Activated naive CD4-positive, alpha-beta T cell treated with anti-CD3 and anti-CD28 coated beads, Interleukin-2, amount 10 ng/mL, durations not matched to agents 7 days and 5 days (primary cell): Measurements from ENCODE around the gene PRR9.
A peak's percentile ranks its signal among the peaks of the same experiment; 100 is the strongest.
"Not testable (repeated sequence)": the region's sequence is repeated elsewhere in the genome, so short reads cannot be mapped to it uniquely, and the experiment has no call there.

Source experiments
- CTCF ChIA-PET: fragments of 350-600 bp; sonication (Branson Sonifier 250); formaldehyde crosslinking; loops from one replicate; lab custom pipeline; 2021; ENCODE audit warnings: antibody characterized with exemption; lab: Charles Lee
- DNase-seq: peaks from one replicate; pipeline ENCODE4 v3.0.0-alpha.2; 2020
- H3K27ac Mint-ChIP-seq: one replicate; pipeline ENCODE4 v1.8.0; 2021; ENCODE audit warnings: mild to moderate bottlenecking, moderate library complexity, mixed read lengths
- H3K27me3 Mint-ChIP-seq: one replicate; pipeline ENCODE4 v1.8.0; 2021; ENCODE audit warnings: mild to moderate bottlenecking, mixed read lengths
- H3K36me3 Mint-ChIP-seq: one replicate; pipeline ENCODE4 v1.8.0; 2021; ENCODE audit warnings: mixed read lengths
- H3K4me1 Mint-ChIP-seq: one replicate; pipeline ENCODE4 v1.8.0; 2021; ENCODE audit warnings: mixed read lengths
- H3K4me3 Mint-ChIP-seq: one replicate; pipeline ENCODE4 v1.8.0; 2021; ENCODE audit warnings: mild to moderate bottlenecking, moderate library complexity, mixed read lengths
- H3K9me3 Mint-ChIP-seq: one replicate; pipeline ENCODE4 v1.8.0; 2021; ENCODE audit warnings: mixed read lengths

Gene PRR9

DNA sequence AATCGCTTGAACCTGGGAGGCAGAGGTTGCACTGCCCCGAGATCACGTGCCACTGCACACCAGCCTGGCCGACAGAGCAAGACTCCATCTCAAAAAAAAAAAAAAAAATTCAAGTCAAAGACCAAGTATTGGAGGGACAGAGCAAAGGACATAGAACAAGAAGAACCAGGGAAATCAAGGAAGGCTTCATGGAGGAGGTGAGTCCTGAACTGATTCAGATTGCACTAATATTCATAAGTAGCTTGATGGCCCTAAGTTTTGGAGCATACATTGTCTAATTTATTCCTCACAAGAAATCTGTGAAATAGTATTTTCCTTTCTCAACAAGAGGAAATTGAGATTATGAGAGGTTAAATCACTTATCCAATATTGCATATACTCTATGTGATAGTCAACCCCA is 3.9 kb upstream of the PRR9 start:
- Mint-ChIP-seq H3K9me3 (no peaks in the 10 kb centered on the region), H3K4me3 (no peak overlapping the region), H3K27me3 (peaks cover 31% of the 10 kb centered on the region), H3K36me3 (no peaks in the 10 kb centered on the region), H3K4me1 (peaks cover 2% of the 10 kb centered on the region), H3K27ac (no peak overlapping the region)
- CTCF ChIA-PET, result no interaction called here
- no peak for DNase-seq

GRCh38 chr1:153217744-153218416 is 496 bp downstream of the PRR9 start:
- Mint-ChIP-seq H3K27me3 (peaks cover 24% of the 10 kb centered on the region), H3K36me3 (no peaks in the 10 kb centered on the region), H3K27ac (no peak overlapping the region), H3K4me3 (no peak overlapping the region), H3K9me3 (no peaks in the 10 kb centered on the region), H3K4me1 (peaks cover 2% of the 10 kb centered on the region)
- no peak for DNase-seq
- CTCF ChIA-PET, result interaction anchor here (4.5 kb wide), 1 partner anchor 11 kb away, joined by 16 read pairs; no protein-coding TSS in a partner anchor

DNA sequence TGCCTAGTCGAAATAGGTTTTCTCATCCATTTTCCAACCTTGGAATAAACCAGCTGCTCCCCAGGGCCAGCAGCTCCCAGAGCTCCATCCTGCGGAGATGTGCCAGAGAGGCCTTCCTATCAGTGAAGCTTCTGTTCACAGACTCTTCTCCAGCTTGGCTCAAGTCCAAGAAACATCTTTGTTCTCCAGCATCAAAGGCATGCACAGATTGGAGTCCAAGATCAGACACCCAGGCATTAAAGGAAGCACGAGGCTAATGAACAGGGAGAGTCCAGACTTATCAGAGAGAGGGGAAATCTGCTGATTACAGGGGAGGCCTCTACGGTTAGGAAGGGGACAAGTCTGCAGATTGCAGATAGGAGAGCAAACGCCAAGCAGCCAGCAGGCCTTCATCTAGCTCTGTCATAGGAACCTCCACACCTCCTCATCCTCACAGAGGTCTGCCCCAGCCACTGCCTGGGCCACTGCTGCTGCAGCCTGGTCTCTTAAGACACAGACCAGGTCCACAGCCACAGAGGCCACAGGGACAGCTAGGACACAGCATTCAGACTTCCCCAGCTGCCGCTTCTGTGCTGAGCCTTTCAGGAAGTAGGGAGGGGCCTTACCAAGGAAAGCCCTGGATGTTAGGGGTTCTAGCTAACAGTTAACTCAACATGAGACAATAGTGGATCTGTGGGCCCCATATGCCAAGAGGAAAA is 3.4 kb downstream of the PRR9 start:
- DNase-seq, result no peak
- H3K4me1 Mint-ChIP-seq, result peaks cover 2% of the 10 kb centered on the region
- H3K27ac Mint-ChIP-seq, result no peak overlapping the region
- H3K27me3 Mint-ChIP-seq, result peaks cover 21% of the 10 kb centered on the region
- H3K9me3 Mint-ChIP-seq, result no peaks in the 10 kb centered on the region
- no peak overlapping the region for H3K4me3 Mint-ChIP-seq
- CTCF ChIA-PET, result interaction anchor here (0.9 to 4.5 kb wide), 5 partner anchors 8 to 567 kb away, joined by 3 to 16 read pairs (median 3); no protein-coding TSS in a partner anchor
- no peaks in the 10 kb centered on the region for H3K36me3 Mint-ChIP-seq

GRCh38 chr1:153223040-153223891 is 5.9 kb downstream of the PRR9 start:
- H3K27ac Mint-ChIP-seq, H3K4me1 Mint-ChIP-seq, H3K36me3 Mint-ChIP-seq, H3K4me3 Mint-ChIP-seq, H3K9me3 Mint-ChIP-seq: not testable (repeated sequence)
- peak; percentile 68 for DNase-seq
- peaks cover 13% of the 10 kb centered on the region for H3K27me3 Mint-ChIP-seq
- CTCF ChIA-PET, result interaction anchor here (1.4 to 2.8 kb wide), 2 partner anchors 10 to 353 kb away, joined by 3 to 10 read pairs; no protein-coding TSS in a partner anchor

GRCh38 chr1:153227810-153228209 is 10.4 kb downstream of the PRR9 start:
- no peak for DNase-seq
- Mint-ChIP-seq H3K4me3 (no peak overlapping the region), H3K36me3 (no peaks in the 10 kb centered on the region), H3K9me3 (no peaks in the 10 kb centered on the region), H3K4me1 (no peaks in the 10 kb centered on the region), H3K27me3 (peaks cover 19% of the 10 kb centered on the region), H3K27ac (no peak overlapping the region)
- CTCF ChIA-PET, result interaction anchor here (1.2 to 3.0 kb wide), 3 partner anchors 8 to 574 kb away, joined by 4 to 16 read pairs (median 14); partner anchors contain the start of gene PRR9

DNA sequence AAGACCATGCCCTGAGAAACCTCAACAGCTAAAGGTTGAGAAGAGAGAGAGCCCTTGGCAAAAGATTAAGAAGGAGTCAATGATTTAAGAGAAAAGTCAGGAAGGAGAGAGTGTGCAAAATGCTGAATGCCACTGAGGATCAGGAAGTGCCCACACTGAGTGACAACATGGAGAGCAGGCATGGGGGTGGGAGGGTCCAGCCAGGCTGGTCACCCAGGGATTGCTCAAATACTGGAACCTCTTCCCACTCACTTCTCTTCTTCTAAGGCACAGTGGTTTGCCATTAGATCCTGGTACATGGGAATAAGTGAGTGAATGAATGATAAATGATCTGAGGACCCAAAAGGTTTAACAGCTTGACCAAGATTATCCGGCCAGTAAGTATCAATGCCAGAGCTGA is 11.1 kb downstream of the PRR9 start:
- Mint-ChIP-seq H3K4me1 (no peaks in the 10 kb centered on the region), H3K27ac (no peak overlapping the region), H3K9me3 (no peaks in the 10 kb centered on the region), H3K27me3 (peaks cover 15% of the 10 kb centered on the region), H3K4me3 (no peak overlapping the region), H3K36me3 (no peaks in the 10 kb centered on the region)
- CTCF ChIA-PET, result interaction anchor here (0.6 to 3.0 kb wide), 4 partner anchors 9 to 487 kb away, joined by 3 to 16 read pairs (median 9); partner anchors contain the start of gene PRR9
- DNase-seq, result no peak

DNA sequence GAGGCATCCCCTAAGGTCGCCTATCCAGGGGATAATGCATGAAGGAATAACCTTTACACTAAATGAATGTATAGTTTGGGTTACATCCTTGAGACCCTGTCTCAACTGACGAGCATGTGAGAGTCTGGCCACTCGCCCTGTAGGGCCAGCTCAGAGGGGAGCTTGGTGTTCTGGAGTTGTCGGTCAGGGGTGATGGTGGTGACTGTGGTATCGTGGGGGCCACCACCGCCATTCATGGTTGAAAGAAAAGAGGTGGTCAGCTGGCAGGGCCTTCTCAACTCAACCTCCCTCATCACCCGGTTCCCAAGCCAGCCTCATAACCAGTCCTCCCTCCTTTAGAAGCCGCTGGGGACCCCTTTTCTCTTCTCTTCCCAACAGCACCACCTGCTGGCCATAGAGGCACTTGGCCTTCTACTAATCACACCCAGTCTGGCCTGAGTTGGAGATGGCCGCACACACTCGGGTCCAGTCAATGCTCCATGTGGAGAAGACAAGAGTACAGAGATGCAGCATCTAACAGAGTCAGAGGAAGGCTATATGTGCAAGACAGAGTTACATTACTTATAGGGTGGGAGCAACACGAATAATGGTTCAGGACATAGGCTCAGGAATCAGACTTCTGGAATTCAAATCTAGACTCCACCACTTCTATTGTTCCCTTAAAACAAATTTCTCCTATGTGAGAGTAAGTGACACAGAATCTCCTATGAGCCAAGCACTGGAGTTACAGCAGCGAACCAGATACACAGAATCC is 11.9 kb downstream of the PRR9 start:
- H3K9me3 Mint-ChIP-seq, H3K4me1 Mint-ChIP-seq, H3K4me3 Mint-ChIP-seq, H3K36me3 Mint-ChIP-seq, H3K27me3 Mint-ChIP-seq, H3K27ac Mint-ChIP-seq: not testable (repeated sequence)
- peak; percentile 39 for DNase-seq
- CTCF ChIA-PET, result interaction anchor here (1.7 to 3.0 kb wide), 3 partner anchors 10 to 36 kb away, joined by 4 to 16 read pairs (median 14); partner anchors contain the start of gene PRR9

DNA sequence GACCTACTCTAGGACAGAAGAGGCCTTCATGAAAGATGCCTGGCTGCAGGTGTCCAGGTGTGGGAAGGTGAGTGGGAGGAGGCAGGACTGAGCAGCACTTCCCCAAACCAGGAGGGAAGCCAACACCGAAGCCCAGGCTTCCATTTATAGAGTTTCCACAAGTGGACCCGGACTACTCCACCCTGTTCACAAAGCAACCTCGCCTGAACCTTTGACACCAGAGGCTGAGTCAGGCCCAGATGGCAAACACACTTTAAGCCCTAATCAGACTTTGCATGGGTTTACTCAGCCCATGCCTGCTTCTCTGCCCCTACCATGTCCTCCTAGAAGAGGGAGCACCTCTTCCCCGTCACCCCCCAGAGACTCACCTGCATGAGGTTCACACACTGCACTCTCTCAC is 14.0 kb downstream of the PRR9 start:
- H3K4me1 Mint-ChIP-seq, result no peaks in the 10 kb centered on the region
- H3K27ac Mint-ChIP-seq, result no peak overlapping the region
- H3K4me3 Mint-ChIP-seq, result no peak overlapping the region
- CTCF ChIA-PET, result interaction anchor here (1.4 kb wide), 1 partner anchor 22 kb away, joined by 3 read pairs; no protein-coding TSS in a partner anchor
- DNase-seq, result no peak
- no peaks in the 10 kb centered on the region for H3K9me3 Mint-ChIP-seq
- H3K36me3 Mint-ChIP-seq, result no peaks in the 10 kb centered on the region
- H3K27me3 Mint-ChIP-seq, result peaks cover 10% of the 10 kb centered on the region

DNA sequence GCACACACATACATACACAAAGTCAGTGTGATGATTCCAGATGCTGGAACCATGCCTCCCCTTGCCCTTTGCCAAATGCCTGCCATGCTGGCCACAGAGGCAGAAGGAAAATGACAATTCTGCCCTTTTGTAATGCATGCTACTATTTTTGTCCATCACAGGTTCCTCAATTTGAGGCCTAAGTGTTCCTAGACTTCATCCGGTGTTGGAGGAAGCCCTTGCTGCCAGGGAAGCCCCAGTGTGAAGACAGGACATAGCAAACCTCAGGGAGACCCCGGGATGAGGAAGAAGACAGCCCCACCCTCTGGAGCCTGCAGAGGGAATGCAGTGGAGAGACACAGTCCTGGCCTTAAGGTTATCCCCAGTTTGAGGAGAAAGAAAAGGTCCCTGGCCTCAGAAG is 14.4 kb downstream of the PRR9 start:
- CTCF ChIA-PET, result no interaction called here
- no peak overlapping the region for H3K27ac Mint-ChIP-seq
- no peak for DNase-seq
- H3K4me1 Mint-ChIP-seq, result no peaks in the 10 kb centered on the region
- no peak overlapping the region for H3K4me3 Mint-ChIP-seq
- no peaks in the 10 kb centered on the region for H3K36me3 Mint-ChIP-seq
- no peaks in the 10 kb centered on the region for H3K9me3 Mint-ChIP-seq
- peaks cover 10% of the 10 kb centered on the region for H3K27me3 Mint-ChIP-seq

DNA sequence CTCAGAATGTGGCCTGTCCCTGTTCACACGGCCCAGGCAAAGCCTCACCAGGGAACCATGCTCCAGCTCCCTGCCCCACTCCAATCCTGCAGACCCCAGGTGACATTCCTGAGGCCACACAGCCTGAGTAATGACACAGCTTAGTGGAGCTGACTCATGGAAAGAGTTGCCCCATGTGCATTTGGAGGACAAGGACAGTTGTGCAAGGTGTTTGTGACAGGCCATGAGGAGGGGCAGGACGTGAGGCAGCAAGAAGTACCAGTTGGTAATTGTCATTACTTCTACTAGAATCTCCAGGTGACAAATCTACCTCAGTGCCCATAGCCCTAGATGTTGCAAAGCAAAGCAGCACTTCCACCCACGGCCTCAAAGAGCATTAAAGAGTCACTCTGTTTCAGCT is 15.2 kb downstream of the PRR9 start:
- CTCF ChIA-PET, result interaction anchor here (0.8 to 2.2 kb wide), 2 partner anchors 9 to 12 kb away, joined by 3 to 10 read pairs; no protein-coding TSS in a partner anchor
- Mint-ChIP-seq H3K4me1 (no peaks in the 10 kb centered on the region), H3K4me3 (no peak overlapping the region), H3K27me3 (peaks cover 10% of the 10 kb centered on the region), H3K27ac (no peak overlapping the region), H3K36me3 (no peaks in the 10 kb centered on the region), H3K9me3 (no peaks in the 10 kb centered on the region)
- no peak for DNase-seq

DNA sequence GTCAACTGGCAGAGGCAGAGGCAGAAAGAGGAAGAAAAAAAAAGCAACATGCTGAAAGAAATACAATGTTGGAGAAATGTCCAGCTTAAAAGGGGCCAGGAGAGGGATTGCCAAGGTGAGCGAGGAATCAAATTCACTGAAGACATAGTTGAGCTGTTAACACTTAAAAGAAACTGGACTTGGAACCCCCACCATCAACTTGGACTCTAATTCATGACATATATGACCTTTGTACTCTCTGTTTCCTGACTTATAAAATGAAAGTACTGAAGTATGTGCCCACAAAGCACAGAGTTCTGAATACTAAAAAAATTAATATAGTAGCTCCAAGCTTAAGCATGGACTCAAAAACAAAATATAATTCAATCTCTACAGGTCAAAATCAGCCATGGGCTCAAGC is 16.1 kb downstream of the PRR9 start:
- H3K4me1 Mint-ChIP-seq, result no peaks in the 10 kb centered on the region
- no peak overlapping the region for H3K27ac Mint-ChIP-seq

DNA sequence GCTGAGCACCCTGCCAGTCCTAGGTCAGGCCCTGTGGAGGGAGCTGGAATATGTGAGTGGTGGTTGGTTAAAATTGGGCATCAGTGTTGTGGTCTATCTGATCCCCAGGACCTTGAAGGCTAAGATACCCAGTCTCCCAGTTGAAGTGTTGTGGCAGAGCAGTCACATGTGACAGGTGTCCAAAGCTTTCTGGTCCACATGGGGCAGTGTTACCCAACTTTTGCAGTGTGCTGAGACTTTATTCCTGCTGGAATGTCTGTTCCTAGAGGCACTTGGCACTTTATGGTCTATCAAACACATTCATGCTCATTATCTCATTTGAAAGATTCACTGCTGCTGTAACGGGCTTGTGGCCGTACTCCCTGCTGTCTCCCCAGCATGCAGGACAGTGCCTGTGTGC is 21.1 kb downstream of the PRR9 start:
- Mint-ChIP-seq H3K4me3 (no peak overlapping the region), H3K27me3 (peaks cover 13% of the 10 kb centered on the region), H3K36me3 (no peaks in the 10 kb centered on the region), H3K27ac (no peak overlapping the region), H3K4me1 (no peaks in the 10 kb centered on the region), H3K9me3 (no peaks in the 10 kb centered on the region)
- no peak for DNase-seq
- CTCF ChIA-PET, result interaction anchor here (1.0 to 3.9 kb wide), 2 partner anchors 9 to 69 kb away, joined by 3 to 14 read pairs; no protein-coding TSS in a partner anchor

More for the DNA sequence above, 16.1 kb downstream of the PRR9 start:
- DNase-seq, result no peak
- CTCF ChIA-PET, result interaction anchor here (0.8 to 2.2 kb wide), 3 partner anchors 10 to 415 kb away, joined by 3 to 10 read pairs (median 3); no protein-coding TSS in a partner anchor
- H3K4me3 Mint-ChIP-seq, result no peak overlapping the region
- H3K36me3 Mint-ChIP-seq, result no peaks in the 10 kb centered on the region
- H3K27me3 Mint-ChIP-seq, result peaks cover 13% of the 10 kb centered on the region
- H3K9me3 Mint-ChIP-seq, result no peaks in the 10 kb centered on the region

DNA sequence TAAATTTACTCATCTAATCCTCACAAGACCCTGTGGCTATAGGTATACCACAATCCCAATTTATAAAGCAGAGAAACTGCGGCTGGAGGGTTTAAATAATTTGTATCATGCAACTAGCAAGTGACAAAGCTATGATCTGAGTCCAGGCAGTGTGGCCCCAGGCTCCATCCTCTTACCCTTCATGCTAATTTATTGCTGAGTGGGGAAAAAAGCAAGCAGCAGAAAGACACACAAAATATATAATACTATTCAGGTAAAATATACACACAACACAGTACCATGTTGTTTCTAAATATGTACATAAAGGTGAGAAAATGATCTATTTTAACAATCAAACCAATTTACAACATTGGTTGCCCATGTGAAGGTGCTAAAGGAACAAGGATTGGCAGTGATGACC is 24.8 kb downstream of the PRR9 start:
- no peaks in the 10 kb centered on the region for H3K36me3 Mint-ChIP-seq
- H3K27ac Mint-ChIP-seq, result no peak overlapping the region

More for the DNA sequence above, 24.8 kb downstream of the PRR9 start:
- H3K27me3 Mint-ChIP-seq, result peaks cover 13% of the 10 kb centered on the region
- no peak for DNase-seq
- CTCF ChIA-PET, result no interaction called here
- H3K4me3 Mint-ChIP-seq, result no peak overlapping the region
- no peaks in the 10 kb centered on the region for H3K9me3 Mint-ChIP-seq
- no peaks in the 10 kb centered on the region for H3K4me1 Mint-ChIP-seq
